ENCODE measurements around the gene PAXX. TPM values are rescaled to one million over a fixed set of nuclear protein-coding genes. Genes with fewer than 3 reads are reported as not detected.

PAXX gene
- total RNA-seq, 3 donors from 2014 or later (not counting 1 experiment from before 2014, with no cell fraction given) = 161 to 188 (median 161) TPM

DNA sequence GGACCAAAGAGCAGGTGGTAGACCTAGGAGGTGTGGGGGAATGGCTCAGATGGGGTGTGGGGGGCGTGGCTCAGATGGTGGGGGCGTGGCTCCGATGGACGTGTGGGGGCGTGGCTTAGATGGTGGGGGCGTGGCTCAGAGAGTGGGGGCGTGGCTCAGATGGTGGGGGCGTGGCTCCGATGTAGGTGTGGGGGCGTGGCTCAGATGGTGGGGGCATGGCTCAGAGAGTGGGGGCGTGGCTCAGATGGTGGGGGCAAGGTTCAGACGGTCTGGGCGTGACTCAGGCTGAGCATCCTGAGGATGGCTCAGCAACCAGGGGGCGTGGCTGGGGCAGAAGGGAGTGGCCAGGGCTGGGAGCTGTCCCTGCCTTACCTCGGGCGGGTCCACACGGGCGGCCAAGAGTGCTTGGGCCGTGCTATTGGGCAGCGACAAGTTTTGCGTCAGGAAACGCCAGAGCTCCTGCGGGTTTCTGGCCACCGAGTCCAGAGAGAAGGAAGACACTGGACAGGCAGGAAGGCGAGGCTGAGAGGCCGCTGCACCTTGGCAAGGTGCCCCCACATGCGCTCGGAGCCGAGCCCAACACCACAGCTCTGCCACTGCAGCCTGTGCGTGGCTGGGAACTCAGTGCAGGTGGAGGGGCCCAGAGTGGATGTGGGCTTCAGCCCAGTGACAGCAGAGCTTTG, 29.9 kb downstream of the PAXX start:
- TF ChIP-seq, protein P1, sequence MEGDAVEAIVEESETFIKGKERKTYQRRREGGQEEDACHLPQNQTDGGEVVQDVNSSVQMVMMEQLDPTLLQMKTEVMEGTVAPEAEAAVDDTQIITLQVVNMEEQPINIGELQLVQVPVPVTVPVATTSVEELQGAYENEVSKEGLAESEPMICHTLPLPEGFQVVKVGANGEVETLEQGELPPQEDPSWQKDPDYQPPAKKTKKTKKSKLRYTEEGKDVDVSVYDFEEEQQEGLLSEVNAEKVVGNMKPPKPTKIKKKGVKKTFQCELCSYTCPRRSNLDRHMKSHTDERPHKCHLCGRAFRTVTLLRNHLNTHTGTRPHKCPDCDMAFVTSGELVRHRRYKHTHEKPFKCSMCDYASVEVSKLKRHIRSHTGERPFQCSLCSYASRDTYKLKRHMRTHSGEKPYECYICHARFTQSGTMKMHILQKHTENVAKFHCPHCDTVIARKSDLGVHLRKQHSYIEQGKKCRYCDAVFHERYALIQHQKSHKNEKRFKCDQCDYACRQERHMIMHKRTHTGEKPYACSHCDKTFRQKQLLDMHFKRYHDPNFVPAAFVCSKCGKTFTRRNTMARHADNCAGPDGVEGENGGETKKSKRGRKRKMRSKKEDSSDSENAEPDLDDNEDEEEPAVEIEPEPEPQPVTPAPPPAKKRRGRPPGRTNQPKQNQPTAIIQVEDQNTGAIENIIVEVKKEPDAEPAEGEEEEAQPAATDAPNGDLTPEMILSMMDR (IDR thresholded peaks at IDR 0.05) = no peak

DNA sequence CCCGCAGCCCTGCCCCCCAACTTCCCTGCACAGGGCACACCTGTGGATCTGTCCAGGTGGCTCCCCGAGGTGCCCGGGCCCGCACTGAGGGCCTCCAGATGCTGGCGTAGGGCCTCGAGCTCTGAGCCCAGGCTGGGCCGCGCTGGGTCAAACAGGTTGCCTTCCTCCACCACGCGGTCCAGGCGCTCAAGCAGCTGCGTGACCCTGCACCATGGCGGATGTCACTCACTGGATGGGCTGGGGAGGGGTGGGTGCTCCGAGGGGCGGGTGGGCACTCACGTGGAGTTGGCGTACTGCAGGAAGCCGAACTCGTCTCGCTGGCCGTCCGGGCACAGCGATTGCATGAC, 30.4 kb downstream of the PAXX start:
- no peaks in the 10 kb centered on the region for H3K9me3 ChIP-seq (ENCODE audit: control insufficient read depth, insufficient read depth, low read length)
- no peak overlapping the region for H3K27ac Mint-ChIP-seq
- TF ChIP-seq, protein P1 (IDR thresholded peaks at IDR 0.05) = no peak
- H3K4me3 ChIP-seq (ENCODE audit: low read length) = no peak overlapping the region
- no peak overlapping the region for H3K4me3 Mint-ChIP-seq
- peaks cover 40% of the 10 kb centered on the region for H3K4me1 ChIP-seq (ENCODE audit: control insufficient read depth, insufficient read depth, low read length)
- no peak for DNase-seq
- no peak overlapping the region for H3K27ac ChIP-seq (ENCODE audit: low read length)
- H3K9me3 Mint-ChIP-seq = no peaks in the 10 kb centered on the region
- H3K36me3 ChIP-seq (ENCODE audit: control insufficient read depth, insufficient read depth, low read length) = peaks cover 30% of the 10 kb centered on the region
- no peaks in the 10 kb centered on the region for H3K27me3 Mint-ChIP-seq (ENCODE audit: low read depth in 2 of 2)
- H3K27me3 ChIP-seq (ENCODE audit: control insufficient read depth, insufficient read depth, low read length) = no peaks in the 10 kb centered on the region
- 92% methylated on average over 23 of the region's 23 CpGs for WGBS (ENCODE audit: insufficient coverage)
- H3K36me3 Mint-ChIP-seq = no peaks in the 10 kb centered on the region
- peaks cover 9 to 31% of the 10 kb centered on the region in 2 donors for H3K4me1 Mint-ChIP-seq
- intact Hi-C loops (cut with micrococcal nuclease) = no loop called here
- ATAC-seq = no peak

More for the DNA sequence above, 29.9 kb downstream of the PAXX start:
- intact Hi-C loops (cut with micrococcal nuclease) = no loop called here
- no peaks in the 10 kb centered on the region for H3K36me3 Mint-ChIP-seq
- H3K4me3 ChIP-seq (ENCODE audit: low read length) = no peak overlapping the region
- DNase-seq (peak; percentile 49 to 85), ATAC-seq (peak; percentile 86 to 92 (median 91))
- H3K4me1 Mint-ChIP-seq = peaks cover 6 to 28% of the 10 kb centered on the region in 2 donors
- H3K4me1 ChIP-seq (ENCODE audit: control insufficient read depth, insufficient read depth, low read length) = peaks cover 35% of the 10 kb centered on the region
- H3K9me3 ChIP-seq (ENCODE audit: control insufficient read depth, insufficient read depth, low read length) = no peaks in the 10 kb centered on the region
- WGBS (ENCODE audit: insufficient coverage) = 72% methylated on average over 30 of the region's 30 CpGs
- peak overlapping the region in 1 of 2 donors; percentile 72 for H3K27ac Mint-ChIP-seq
- H3K4me3 Mint-ChIP-seq = no peak overlapping the region
- no peaks in the 10 kb centered on the region for H3K9me3 Mint-ChIP-seq
- H3K27me3 Mint-ChIP-seq (ENCODE audit: low read depth in 2 of 2) = no peaks in the 10 kb centered on the region
- H3K27me3 ChIP-seq (ENCODE audit: control insufficient read depth, insufficient read depth, low read length) = no peaks in the 10 kb centered on the region
- H3K36me3 ChIP-seq (ENCODE audit: control insufficient read depth, insufficient read depth, low read length) = peaks cover 35% of the 10 kb centered on the region
- no peak overlapping the region for H3K27ac ChIP-seq (ENCODE audit: low read length)

DNA sequence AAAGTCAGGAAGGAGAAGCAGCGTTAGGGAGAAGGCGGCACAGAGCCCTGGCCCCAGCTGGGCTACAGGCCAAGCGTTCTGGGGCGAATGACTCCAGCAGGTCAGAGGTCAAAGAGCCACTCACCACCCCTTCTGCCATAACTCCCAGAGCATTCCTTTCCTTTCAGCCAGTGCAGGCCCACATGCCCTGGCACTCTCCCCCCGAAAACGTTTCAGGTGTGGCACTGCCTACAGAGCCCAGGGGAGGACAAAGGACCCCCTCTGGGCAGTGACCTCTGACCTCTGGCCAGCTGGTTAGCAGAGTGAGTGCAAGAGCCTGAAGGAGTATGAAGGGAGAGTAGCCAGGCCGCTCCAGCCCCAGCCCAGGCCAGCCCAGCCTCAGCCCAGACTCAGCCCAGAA, 30.9 kb downstream of the PAXX start:
- H3K4me1 Mint-ChIP-seq = peaks cover 9 to 31% of the 10 kb centered on the region in 2 donors
- DNase-seq (no peak), ATAC-seq (no peak)
- no peaks in the 10 kb centered on the region for H3K27me3 Mint-ChIP-seq (ENCODE audit: low read depth in 2 of 2)
- H3K36me3 Mint-ChIP-seq = no peaks in the 10 kb centered on the region
- TF ChIP-seq, protein P1 (IDR thresholded peaks at IDR 0.05) = no peak
- no peak overlapping the region for H3K4me3 ChIP-seq (ENCODE audit: low read length)
- H3K9me3 Mint-ChIP-seq = no peaks in the 10 kb centered on the region
- peaks cover 24% of the 10 kb centered on the region for H3K36me3 ChIP-seq (ENCODE audit: control insufficient read depth, insufficient read depth, low read length)
- H3K4me1 ChIP-seq (ENCODE audit: control insufficient read depth, insufficient read depth, low read length) = peaks cover 40% of the 10 kb centered on the region
- H3K27me3 ChIP-seq (ENCODE audit: control insufficient read depth, insufficient read depth, low read length) = no peaks in the 10 kb centered on the region
- no peaks in the 10 kb centered on the region for H3K9me3 ChIP-seq (ENCODE audit: control insufficient read depth, insufficient read depth, low read length)
- intact Hi-C loops (cut with micrococcal nuclease) = no loop called here
- H3K27ac ChIP-seq (ENCODE audit: low read length) = no peak overlapping the region
- 95% methylated on average over 7 of the region's 7 CpGs for WGBS (ENCODE audit: insufficient coverage)
- no peak overlapping the region for H3K4me3 Mint-ChIP-seq
- H3K27ac Mint-ChIP-seq = no peak overlapping the region

DNA sequence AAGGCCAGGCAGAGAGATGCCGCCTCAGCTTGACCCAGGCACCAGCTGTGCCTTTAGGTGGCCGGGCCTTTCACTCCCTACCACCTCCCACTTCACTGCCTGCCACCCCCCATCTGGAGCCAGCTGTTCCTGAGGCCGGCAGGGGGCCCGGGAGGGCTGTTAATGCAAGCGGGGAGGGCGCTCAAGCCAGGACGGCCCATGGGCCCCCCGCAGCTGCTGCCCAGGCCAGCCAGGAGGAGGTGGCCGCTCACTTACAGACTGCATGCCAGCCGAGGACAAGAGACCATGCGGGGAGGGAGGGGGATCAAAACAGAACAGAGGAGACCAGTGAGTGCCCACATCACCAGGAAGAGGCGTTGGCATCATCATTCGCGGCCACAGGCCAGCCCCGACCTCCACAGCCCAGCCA, 31.4 kb downstream of the PAXX start:
- H3K4me3 ChIP-seq (ENCODE audit: low read length) = no peak overlapping the region
- DNase-seq = no peak
- H3K27me3 Mint-ChIP-seq (ENCODE audit: low read depth in 2 of 2) = no peaks in the 10 kb centered on the region
- intact Hi-C loops (cut with micrococcal nuclease) = no loop called here
- no peak for ATAC-seq
- no peaks in the 10 kb centered on the region for H3K36me3 Mint-ChIP-seq
- no peak overlapping the region for H3K27ac ChIP-seq (ENCODE audit: low read length)
- H3K4me3 Mint-ChIP-seq = no peak overlapping the region
- H3K27me3 ChIP-seq (ENCODE audit: control insufficient read depth, insufficient read depth, low read length) = no peaks in the 10 kb centered on the region
- 93% methylated on average over 15 of the region's 15 CpGs for WGBS (ENCODE audit: insufficient coverage)
- peaks cover 9 to 33% of the 10 kb centered on the region in 2 donors for H3K4me1 Mint-ChIP-seq
- TF ChIP-seq, protein P1 (IDR thresholded peaks at IDR 0.05) = no peak
- no peaks in the 10 kb centered on the region for H3K9me3 ChIP-seq (ENCODE audit: control insufficient read depth, insufficient read depth, low read length)
- peaks cover 24% of the 10 kb centered on the region for H3K36me3 ChIP-seq (ENCODE audit: control insufficient read depth, insufficient read depth, low read length)
- peak overlapping the region in 1 of 2 donors; percentile 29 for H3K27ac Mint-ChIP-seq
- peaks cover 42% of the 10 kb centered on the region for H3K4me1 ChIP-seq (ENCODE audit: control insufficient read depth, insufficient read depth, low read length)
- H3K9me3 Mint-ChIP-seq = no peaks in the 10 kb centered on the region

Data from natural killer cell (primary cell).